Mucosa of descending colon (tissue), 3 donors: ENCODE results near the gene PARM1. TPM values are rescaled to one million over a fixed set of nuclear protein-coding genes. Genes with fewer than 3 reads are reported as not detected.

ENCODE experiments used
- ATAC-seq: fragments of 200-7000 bp; cut with Tn5 transposase; one replicate; pipeline ENCODE4 v1.9.1; 2020; ENCODE audit warnings: mild to moderate bottlenecking, moderate library complexity
- DNase-seq, 3 donors: peaks; one replicate each; pipeline ENCODE4 v3.0.0-alpha.2; 2020
- H3K36me3 ChIP-seq: fragments of 200-600 bp; one replicate; pipeline ENCODE4 v1.8.0; 2021; ENCODE audit warnings: low read depth, mild to moderate bottlenecking
- H3K4me1 ChIP-seq: fragments of 200-600 bp; one replicate; pipeline ENCODE4 v1.8.0; 2021; ENCODE audit warnings: low read depth, mild to moderate bottlenecking
- H3K4me3 ChIP-seq: fragments of 200-600 bp; one replicate; pipeline ENCODE4 v1.8.0; 2021; ENCODE audit warnings: mild to moderate bottlenecking
- H3K9me3 ChIP-seq: fragments of 200-600 bp; one replicate; pipeline ENCODE4 v1.8.0; 2021; ENCODE audit warnings: mild to moderate bottlenecking
- intact Hi-C, 2 donors: fragments of 100-400 bp; cut with DNase I in 1 of 2; cut with micrococcal nuclease in 1 of 2; formaldehyde crosslinking; loops; one replicate each; pipeline versions ENCODE4 v1.11.0 to v1.11.1; 2022; cut with DNase I, micrococcal nuclease
- total RNA-seq, 3 donors: library from RNA; stranded (reverse); fragmentation: NEBNext Ultra II Directional in 2 of 3; extraction: Animal tissue kit (Norgen Biotek cat#: 25700) in 2 of 3; gene quantifications; one replicate each; pipeline versions ENCODE4 v1.2.1 to v1.2.4, GENCODE V29; 2021 to 2023
- TF ChIP-seq, protein P1 (sequence below): fragments of 200-600 bp; IDR thresholded peaks from one replicate; pipeline ENCODE4 v1.8.0; 2022; ENCODE audit warnings: antibody characterized with exemption, mild to moderate bottlenecking
- donor health status: DM: no; HTN: no; CAD: no; lungs with moderate emphysema.
- donor health status: DM: no; HTN: no; CAD: no.
- donor health status: DM: no; HTN: yes; CAD: no.

The PARM1 gene
- total RNA-seq, 3 donors from 2014 or later: 120 to 286 (median 209) TPM

DNA sequence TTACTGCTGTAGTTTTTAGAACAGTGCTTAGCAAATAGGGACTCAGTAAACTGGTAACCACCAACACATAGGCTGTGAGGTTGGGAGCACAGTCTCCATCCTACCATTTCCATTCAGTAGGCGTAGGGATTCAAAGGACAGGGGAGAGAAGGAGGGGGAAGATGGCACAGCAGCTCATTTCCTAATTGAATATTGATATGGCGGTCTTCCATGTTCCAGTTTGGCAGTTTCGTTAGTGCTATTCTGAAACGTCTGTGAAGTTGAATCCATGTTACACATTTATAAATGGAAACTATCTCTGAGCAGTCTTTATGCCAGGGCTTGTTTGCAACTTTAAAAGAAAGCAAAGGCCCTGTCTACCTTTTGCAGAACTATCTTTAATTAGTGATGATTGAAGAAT is 105.5 kb downstream of the PARM1 start:
- intact Hi-C loops: no loop called here
- Histone ChIP-seq H3K36me3 (no peaks in the 10 kb centered on the region), H3K4me1 (peaks cover 15% of the 10 kb centered on the region), H3K4me3 (no peak overlapping the region), H3K9me3 (no peaks in the 10 kb centered on the region)
- TF ChIP-seq, protein P1, sequence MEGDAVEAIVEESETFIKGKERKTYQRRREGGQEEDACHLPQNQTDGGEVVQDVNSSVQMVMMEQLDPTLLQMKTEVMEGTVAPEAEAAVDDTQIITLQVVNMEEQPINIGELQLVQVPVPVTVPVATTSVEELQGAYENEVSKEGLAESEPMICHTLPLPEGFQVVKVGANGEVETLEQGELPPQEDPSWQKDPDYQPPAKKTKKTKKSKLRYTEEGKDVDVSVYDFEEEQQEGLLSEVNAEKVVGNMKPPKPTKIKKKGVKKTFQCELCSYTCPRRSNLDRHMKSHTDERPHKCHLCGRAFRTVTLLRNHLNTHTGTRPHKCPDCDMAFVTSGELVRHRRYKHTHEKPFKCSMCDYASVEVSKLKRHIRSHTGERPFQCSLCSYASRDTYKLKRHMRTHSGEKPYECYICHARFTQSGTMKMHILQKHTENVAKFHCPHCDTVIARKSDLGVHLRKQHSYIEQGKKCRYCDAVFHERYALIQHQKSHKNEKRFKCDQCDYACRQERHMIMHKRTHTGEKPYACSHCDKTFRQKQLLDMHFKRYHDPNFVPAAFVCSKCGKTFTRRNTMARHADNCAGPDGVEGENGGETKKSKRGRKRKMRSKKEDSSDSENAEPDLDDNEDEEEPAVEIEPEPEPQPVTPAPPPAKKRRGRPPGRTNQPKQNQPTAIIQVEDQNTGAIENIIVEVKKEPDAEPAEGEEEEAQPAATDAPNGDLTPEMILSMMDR: no peak
- ATAC-seq (no peak), DNase-seq (no peak)

DNA sequence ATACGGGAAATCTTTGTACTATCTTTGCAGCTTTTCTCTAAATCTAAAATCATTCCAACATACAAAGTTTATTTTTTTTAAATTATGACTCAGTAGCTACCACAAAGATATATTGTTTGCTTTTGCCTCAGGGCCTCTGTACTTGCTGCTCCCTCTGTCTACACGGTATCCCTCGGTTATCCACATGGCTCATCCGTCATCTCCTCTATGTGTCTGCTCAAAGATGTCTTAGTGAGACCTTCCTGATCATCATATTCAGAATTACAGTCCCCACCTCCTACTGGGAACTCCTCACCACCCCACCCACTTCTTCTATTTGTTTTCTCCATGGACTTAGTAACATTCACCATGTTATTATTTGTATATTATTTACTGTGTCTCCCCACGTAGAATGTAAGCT is 107.8 kb downstream of the PARM1 start:
- Histone ChIP-seq H3K9me3 (no peaks in the 10 kb centered on the region), H3K4me1 (peaks cover 15% of the 10 kb centered on the region), H3K4me3 (no peak overlapping the region), H3K36me3 (no peaks in the 10 kb centered on the region)
- intact Hi-C loops: no loop called here
- ATAC-seq (no peak), DNase-seq (no peak)
- TF ChIP-seq, protein P1: no peak

DNA sequence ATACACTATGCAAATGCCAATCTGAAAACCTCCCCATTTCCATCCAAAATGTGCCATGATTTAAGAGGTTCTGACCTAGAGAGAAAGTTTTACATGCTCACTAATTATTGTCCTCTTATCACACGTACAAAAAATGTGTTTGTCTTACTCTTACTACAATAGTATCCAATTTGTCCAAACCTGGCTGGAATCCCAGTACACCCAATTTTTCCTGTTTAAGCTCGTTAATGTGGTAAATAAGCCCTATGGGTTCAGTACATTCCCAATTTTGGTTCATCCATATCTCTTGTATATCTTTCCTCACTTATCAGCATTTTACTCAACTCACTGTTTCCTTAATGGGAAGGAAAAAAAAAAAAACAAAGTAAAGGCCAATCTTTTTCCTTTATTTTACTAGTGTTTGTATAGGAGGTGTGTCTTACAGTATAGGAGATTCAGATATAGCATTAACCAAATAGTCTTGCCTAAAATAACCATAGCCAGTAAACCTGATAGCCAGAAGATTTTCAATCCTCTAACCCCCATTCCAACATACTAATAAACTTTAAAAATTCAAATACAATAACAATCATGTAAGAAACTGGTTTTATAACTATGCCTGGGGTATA is 109.8 kb downstream of the PARM1 start:
- ATAC-seq (peak; percentile 79), DNase-seq (peak in 1 of 3 donors; percentile 38)
- Histone ChIP-seq H3K9me3 (no peaks in the 10 kb centered on the region), H3K4me1 (peaks cover 8% of the 10 kb centered on the region), H3K4me3 (no peak overlapping the region), H3K36me3 (no peaks in the 10 kb centered on the region)
- intact Hi-C loops: no loop called here
- TF ChIP-seq, protein P1: no peak

DNA sequence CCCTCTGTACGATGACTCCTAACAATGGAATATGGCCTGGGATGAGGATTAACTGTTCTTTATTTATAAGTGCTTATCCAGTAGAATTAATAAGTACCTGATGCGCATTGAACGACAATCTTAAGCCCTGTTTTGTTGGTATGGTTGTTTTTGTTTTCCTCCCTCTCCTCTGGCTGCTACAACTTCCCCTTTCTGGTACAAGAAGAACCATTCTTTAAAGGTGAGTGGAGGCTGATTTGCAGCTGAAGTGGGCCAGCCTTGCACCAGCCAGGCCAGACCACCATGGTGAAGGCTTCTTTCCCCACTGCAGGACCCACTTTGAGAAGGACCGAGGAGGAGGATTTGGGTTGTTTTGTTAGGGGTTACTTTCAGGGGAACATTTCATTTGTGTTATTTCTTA is 113.3 kb downstream of the PARM1 start:
- intact Hi-C loops: no loop called here
- DNase-seq (no peak), ATAC-seq (no peak)
- Histone ChIP-seq H3K36me3 (no peaks in the 10 kb centered on the region), H3K4me3 (no peak overlapping the region), H3K4me1 (peaks cover 3% of the 10 kb centered on the region), H3K9me3 (no peaks in the 10 kb centered on the region)
- TF ChIP-seq, protein P1: no peak

DNA sequence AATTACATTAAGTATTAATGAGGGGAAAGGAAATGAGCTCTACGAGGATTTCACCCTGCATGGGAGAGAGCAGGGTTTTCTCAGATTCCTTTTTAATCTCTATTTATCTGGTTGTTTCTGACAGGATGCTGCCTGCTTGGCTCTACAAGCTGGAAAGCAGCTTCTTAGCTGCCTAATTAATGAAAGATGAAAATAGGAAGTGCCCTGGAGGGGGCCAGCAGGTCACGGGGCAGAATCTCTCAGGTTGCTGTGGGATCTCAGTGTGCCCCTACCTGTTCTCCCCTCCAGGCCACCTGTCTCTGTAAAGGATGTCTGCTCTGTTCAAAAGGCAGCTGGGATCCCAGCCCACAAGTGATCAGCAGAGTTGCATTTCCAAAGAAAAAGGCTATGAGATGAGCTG is 113.7 kb downstream of the PARM1 start:
- Histone ChIP-seq H3K36me3 (no peaks in the 10 kb centered on the region), H3K4me1 (peaks cover 3% of the 10 kb centered on the region), H3K9me3 (no peaks in the 10 kb centered on the region), H3K4me3 (no peak overlapping the region)
- no peak for DNase-seq
- intact Hi-C loops: no loop called here
- TF ChIP-seq, protein P1: no peak
- ATAC-seq: no peak
